Medulla oblongata (tissue), 1 donor: ENCODE results near the gene OTOG.

Experiments
- DNase-seq: peaks from one replicate; pipeline ENCODE4 v3.0.0-alpha.2; 2015; ENCODE audit errors: extremely low spot score

The OTOG gene, protein sequence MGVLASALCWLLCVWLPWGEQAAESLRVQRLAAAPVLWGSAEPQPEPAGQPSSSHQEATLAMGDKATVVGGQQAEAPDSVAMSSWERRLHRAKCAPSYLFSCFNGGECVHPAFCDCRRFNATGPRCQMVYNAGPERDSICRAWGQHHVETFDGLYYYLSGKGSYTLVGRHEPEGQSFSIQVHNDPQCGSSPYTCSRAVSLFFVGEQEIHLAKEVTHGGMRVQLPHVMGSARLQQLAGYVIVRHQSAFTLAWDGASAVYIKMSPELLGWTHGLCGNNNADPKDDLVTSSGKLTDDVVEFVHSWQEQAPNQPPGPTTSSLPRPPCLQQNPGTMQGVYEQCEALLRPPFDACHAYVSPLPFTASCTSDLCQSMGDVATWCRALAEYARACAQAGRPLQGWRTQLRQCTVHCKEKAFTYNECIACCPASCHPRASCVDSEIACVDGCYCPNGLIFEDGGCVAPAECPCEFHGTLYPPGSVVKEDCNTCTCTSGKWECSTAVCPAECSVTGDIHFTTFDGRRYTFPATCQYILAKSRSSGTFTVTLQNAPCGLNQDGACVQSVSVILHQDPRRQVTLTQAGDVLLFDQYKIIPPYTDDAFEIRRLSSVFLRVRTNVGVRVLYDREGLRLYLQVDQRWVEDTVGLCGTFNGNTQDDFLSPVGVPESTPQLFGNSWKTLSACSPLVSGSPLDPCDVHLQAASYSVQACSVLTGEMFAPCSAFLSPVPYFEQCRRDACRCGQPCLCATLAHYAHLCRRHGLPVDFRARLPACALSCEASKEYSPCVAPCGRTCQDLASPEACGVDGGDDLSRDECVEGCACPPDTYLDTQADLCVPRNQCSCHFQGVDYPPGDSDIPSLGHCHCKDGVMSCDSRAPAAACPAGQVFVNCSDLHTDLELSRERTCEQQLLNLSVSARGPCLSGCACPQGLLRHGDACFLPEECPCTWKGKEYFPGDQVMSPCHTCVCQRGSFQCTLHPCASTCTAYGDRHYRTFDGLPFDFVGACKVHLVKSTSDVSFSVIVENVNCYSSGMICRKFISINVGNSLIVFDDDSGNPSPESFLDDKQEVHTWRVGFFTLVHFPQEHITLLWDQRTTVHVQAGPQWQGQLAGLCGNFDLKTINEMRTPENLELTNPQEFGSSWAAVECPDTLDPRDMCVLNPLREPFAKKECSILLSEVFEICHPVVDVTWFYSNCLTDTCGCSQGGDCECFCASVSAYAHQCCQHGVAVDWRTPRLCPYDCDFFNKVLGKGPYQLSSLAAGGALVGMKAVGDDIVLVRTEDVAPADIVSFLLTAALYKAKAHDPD (N-terminal part only)

GRCh38 chr11:17547051-17547577 lies at the start of gene OTOG:
Gene OTOG, plus strand, starts transcription at chr11:17547259. Its CDS starts 114 bp downstream, at chr11:17547373.
- DNase-seq, result no peak

DNA sequence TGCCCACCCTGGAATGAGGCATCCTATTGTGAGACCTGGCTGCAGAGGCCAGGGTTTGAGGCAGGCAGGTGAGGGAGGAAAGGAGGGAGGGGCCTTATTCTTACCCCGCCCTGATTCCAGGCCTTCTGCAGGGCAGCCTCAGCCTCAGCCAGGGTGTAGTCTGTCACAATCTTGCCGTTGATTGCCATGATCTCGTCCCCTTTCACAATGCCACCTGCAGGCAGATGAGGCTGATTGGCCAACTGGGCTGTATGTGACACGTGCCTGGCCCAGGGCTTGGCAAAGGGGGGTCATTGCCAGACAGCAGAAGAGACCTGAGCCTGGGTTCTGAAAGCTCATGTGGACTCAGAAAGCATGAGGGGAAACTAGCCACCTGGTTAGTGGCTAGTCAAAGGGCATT lies 49.0 kb upstream of the OTOG start:
- no peak for DNase-seq

DNA sequence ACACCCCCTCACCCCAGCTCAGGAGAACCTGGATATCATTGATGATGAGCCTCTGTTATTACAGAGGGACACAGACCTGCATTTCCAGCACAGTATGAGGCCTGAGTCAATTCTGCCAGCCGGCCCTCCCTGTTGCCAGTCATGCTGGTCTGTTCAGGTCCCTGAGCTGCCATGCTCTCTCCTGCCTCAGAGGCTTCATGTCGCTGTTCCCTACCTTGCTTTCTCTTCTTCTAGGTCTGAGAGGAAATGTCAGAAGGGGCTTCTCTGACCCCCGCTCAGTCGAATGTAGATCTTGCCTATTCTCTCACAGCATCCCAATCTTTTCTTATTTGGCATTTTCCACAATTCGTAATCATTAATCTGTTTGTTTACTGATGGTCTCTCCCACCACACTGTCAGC lies 48.6 kb upstream of the OTOG start:
- DNase-seq, result no peak

DNA sequence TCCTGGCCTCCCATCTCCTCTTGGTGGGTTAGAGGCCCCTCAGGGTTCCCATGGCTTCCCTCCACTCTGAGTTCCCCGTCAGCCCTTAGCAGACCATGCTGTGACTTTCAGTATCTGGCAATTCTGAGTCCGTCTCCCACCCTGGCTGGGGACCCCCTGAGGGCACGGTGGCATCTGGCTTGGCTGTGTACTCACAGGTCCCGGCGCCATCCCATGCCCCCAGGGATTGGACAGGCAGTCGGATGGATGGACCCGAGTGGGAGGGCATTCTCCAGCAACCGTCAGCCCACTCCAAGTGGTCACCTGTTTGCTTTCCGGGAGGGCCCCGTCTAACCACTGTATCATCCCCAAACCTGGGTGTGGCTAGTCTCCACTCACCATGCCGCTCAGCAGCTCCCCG lies 46.4 kb upstream of the OTOG start:
- no peak for DNase-seq

- DNase-seq, result no peak
Observed at GRCh38 chr11:17502630-17503029, 44.4 kb upstream of the OTOG start.

GRCh38 chr11:17504330-17505107 lies 42.5 kb upstream of the OTOG start:
- peak; percentile 82 for DNase-seq

GRCh38 chr11:17505146-17505545 lies 41.9 kb upstream of the OTOG start:
- no peak for DNase-seq

DNA sequence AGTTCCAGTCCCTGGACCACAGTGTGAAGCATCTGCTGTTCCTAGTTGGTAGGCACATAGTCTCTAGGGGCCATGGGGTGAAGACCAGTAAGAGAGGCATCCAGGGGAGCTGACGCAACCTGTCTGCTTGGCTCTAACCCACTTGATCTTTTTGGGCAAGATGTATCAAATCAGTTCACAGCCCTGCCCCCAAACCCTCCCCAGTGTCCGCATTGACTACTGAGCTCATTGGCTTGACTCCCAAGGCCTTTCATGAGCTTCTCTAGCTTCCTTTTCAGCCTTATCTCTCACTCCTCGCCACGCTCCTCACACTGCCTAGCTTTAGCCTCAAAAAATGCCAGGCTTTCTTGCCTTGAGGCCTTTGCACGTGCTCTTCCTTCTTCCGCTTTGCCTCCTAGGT lies 40.7 kb upstream of the OTOG start:
- DNase-seq, result no peak

DNA sequence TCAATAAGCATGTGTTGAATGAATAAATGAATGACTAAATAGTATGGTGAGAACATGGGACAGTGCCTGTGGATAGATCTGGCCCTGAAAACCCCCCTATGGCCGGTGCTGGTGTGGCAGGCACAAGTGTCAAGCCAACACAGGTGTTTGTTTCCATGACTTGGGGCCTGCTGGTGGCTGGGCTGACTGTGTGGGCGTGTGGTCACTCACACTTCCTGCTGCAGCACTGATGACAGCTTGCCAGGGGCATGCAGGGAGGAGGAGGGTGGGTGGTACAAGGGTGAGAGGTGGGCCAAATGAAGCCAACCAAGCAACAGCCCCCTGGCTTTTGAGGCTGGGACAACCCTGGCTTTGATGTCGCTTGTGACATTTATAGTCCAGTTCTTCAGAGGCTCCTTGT lies 40.1 kb upstream of the OTOG start:
- DNase-seq, result no peak

DNA sequence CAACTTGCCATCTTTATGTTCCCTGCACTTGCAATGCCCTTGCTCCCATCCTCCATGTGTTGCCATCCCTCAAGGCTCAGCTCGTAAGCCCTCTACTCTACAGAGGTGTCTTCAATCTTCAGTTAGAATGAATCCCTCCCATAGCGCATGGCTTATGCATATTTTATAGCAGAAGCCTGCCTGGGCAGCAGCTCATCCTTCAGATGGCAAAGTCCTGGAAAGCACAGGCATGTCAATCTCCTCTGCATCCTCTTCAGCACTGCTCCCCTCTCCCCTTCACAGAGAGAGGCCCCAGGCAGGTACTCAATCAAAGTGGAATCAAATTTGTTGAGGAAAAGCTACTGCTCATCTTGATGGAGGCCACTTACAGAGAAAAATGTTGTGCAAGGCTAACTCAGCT lies 39.3 kb upstream of the OTOG start:
- DNase-seq, result no peak

GRCh38 chr11:17508306-17508705 lies 38.8 kb upstream of the OTOG start:
- DNase-seq, result no peak

DNA sequence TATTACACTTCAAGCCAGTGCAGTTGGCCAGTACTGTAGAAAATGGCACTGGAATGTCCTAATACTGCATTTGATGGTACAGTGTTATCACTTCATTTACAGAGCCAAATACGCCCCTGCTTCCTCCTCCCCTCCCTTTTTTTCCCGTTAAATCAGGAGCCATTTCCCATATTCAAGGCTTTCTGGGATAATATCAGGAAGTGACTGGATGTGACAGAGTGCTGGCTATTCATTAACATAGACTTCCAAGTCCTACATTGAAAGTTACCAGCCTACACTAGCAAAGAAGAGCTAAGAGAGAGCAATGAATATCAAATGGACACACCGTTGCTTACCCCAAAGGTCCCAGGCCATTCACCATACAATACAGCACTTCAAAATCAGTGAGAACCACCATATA lies 38.3 kb upstream of the OTOG start:
- DNase-seq, result no peak

DNA sequence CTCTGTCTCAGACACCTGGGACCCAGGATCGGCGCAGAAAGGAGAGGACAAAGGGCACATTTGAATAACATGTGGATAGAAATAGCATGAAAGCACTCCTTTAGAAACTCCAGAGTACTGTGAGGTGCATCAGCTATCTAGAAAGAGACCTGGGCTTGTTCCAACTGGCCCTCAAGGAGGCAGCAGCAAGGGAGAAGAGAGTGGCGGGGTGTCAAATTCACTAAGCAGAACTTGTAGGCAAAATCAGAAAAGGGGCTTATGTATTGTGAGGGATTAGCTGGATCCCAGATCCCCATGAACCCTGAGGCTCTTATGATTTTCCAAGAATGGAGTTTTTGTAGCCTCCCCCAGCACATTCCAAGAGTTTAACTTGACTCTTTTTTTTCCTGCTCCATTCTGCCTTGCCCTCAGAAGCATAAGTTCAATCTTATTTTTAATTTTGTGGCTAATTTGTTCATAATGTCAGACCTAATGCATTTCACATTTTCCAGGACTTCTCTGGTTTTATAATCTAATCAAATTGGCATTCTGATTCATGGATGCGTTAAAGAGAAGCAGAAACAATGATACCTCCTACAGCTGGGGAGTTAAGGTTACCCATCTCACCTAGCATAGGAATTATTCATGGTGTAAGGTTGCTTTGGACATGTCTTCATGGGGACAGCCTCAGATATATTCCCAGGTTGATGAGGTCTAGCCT lies 36.4 kb upstream of the OTOG start:
- DNase-seq, result no peak

DNA sequence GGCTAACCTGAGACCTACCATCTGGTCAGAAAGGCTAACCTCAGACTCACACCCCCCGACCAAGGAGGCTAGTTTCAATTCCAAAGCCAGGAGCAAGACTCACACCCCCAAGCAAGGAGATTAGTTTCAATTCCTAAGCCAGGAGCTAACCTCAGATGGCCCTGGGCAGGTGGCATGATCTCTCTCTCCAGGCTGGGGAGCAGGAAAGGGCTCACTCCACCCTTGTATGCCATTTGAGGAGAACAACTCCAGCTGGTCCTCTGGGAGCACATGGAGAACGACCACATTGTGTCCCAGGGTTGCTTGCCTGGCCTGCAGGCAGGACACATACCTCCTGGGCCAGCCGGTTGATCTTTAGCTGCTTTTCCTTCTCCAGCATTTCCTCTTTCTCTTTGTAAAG lies 35.5 kb upstream of the OTOG start:
- no peak for DNase-seq

GRCh38 chr11:17512101-17512500 lies 35.0 kb upstream of the OTOG start:
- DNase-seq, result no peak

DNA sequence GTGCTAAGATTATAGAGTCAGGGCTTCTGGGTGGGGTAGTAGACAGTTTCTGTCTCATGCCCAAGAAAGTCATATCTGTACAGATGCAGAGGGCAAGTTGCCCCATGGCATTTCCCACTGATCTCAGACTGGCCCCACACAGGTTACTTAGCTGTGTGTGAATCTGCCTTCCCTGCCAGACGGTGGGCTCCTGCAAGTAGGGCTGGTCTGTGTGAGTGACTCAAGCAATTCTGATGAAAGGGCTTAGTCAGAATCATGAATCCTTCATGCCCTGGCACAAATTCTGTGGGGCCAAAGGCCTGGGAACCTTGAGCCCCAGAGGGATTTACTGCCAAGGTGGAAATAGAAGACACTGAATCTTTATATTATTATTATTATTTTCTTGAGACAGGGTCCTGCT lies 33.2 kb upstream of the OTOG start:
- DNase-seq, result no peak

DNA sequence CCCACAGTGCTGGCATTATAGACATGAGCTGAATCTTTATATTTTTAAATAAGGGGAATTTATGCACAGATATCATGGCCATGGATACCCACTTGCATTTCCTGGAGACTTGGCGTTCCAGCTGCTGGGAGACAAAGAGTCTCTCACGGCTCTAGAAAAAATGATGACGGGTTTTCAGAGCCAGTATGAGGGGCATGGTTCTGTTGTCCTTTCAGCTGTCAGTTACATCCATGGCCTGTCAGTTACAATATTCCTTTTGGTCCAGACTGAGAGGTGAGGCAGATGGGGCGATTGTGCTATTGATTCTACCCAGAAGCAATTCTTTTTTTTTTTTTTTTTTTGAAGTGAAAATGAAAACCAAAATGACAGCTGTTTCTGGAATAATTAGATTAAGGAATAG lies 32.6 kb upstream of the OTOG start:
- peak; percentile 51 for DNase-seq

DNA sequence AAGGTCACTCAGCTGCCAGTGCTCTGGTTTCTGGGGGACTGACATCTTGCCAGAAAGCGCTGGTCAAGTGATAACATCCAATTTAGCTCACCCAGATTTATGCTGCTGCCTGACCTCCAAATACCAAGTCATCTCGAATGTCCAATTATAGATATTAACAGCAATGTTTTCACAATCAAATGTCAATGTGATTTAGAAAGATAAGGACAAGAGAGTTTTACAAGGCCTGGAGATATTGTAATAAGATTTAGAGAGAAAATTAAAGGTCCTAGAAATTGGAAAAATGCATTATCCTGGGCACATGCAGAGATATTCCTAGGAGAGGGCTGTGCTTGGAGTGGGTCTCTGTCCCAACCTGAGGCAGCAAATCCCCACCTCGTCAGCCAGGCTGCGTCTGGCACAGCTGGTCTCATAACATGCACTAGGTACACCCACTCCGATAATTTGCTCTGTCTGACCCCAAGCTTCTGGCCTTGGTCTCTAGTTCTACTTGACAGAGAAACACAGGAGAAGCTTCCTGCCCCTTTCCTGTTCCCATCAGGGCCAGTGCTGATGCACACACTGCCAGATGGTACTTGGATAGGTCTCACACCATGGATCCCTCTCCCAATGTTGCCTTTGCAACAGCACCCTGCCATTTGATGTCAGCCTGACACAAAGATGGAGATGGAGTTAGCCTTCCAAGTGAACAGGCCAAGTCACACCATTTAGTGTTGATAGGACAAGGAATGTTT lies 31.4 kb upstream of the OTOG start:
- no peak for DNase-seq

DNA sequence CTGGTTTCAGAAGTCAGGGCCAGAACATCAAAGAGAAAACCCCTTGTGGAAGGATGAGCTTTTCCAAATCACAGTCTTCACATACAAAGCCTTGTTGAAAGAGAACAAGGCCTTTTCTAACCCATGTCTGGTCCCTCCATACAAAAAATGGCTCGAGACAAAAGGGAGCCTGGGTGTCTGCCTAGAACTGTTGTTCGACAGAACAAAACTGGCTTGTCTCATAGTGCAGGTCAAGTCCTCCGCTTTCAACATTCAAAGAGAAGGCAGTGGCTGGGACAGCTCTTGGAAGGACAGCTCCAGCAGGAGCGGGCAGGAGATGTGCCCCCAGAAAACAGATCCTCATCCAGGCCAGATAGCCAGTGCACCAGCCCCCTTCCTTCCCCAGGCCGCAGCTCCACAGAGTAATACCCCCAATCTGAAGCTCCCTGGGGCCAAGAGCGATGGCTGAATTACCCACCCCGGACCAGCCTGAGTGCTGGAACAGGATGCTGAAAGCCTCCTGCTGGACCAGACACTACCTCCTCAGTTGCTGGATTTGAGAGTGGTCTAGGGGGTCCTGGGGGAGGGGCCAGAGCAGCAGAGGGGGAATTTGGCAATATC lies 30.4 kb upstream of the OTOG start:
- peak; percentile 93 for DNase-seq
